Astrocyte of the cerebellum (primary cell): ENCODE measurements around the gene KAT2B.
"Not testable (repeated sequence)": the region's sequence is repeated elsewhere in the genome, so short reads cannot be mapped to it uniquely, and the experiment has no call there.

Experiments
- DNase-seq: peaks from one replicate; pipeline ENCODE4 v3.0.0-alpha.2; 2011; ENCODE audit warnings: low read depth
- H3K4me3 ChIP-seq: 2 replicates; pipeline ENCODE4 v1.5.1; 2011; ENCODE audit warnings: mild to moderate bottlenecking, low read depth, low read length, moderate library complexity
- CTCF ChIP-seq: IDR thresholded peaks from 2 replicates; pipeline ENCODE4 v1.5.1; 2012; ENCODE audit warnings: low read length, low read depth, moderate library complexity, mild to moderate bottlenecking; ENCODE audit errors: missing control alignments
- in situ Hi-C: cut with HindIII; loops from 2 replicates; pipeline ENCODE4 v1.10.0; 2017; ENCODE audit warnings: low sequenced_read_pairs

Gene KAT2B

GRCh38 chr3:20041197-20041780 is 1.0 kb downstream of the KAT2B start:
- in situ Hi-C loops = no loop called here
- TF ChIP-seq CTCF = no peak
- no peak for DNase-seq
- H3K4me3 ChIP-seq = peak overlapping the region; percentile 76

GRCh38 chr3:20042331-20042730 is 2.1 kb downstream of the KAT2B start:
- no peak overlapping the region for H3K4me3 ChIP-seq
- no peak for TF ChIP-seq CTCF
- no peak for DNase-seq
- in situ Hi-C loops = no loop called here

- DNase-seq = no peak
- no peak for TF ChIP-seq CTCF
- in situ Hi-C loops = no loop called here
- H3K4me3 ChIP-seq = no peak overlapping the region
These were observed 3.1 kb downstream of the KAT2B start for GRCh38 chr3:20043396-20043795.

- H3K4me3 ChIP-seq = no peak overlapping the region
- in situ Hi-C loops = no loop called here
- DNase-seq = no peak
- no peak for TF ChIP-seq CTCF
These were observed 3.6 kb downstream of the KAT2B start for GRCh38 chr3:20043825-20044224.

- in situ Hi-C loops, H3K4me3 ChIP-seq, DNase-seq: not testable (repeated sequence)
These were observed 4.9 kb downstream of the KAT2B start for GRCh38 chr3:20045141-20045540.

- no peak overlapping the region for H3K4me3 ChIP-seq
- in situ Hi-C loops = no loop called here
- no peak for DNase-seq
- no peak for TF ChIP-seq CTCF
These were observed 6.3 kb downstream of the KAT2B start for GRCh38 chr3:20046556-20046955.

GRCh38 chr3:20047341-20047779 is 7.1 kb downstream of the KAT2B start:
- no peak overlapping the region for H3K4me3 ChIP-seq
- in situ Hi-C loops = no loop called here
- TF ChIP-seq CTCF = no peak
- DNase-seq = no peak
